Measurements from ENCODE around the gene LTO1.

Gene LTO1

GRCh38 chr11:69677749-69678148 lies 2.6 kb upstream of the LTO1 start:
- DNase-seq (ENCODE audit: low read depth) = no peak

GRCh38 chr11:69674267-69674885 lies 777 bp downstream of the LTO1 start:
- no peak for DNase-seq (ENCODE audit: low read depth)

DNA sequence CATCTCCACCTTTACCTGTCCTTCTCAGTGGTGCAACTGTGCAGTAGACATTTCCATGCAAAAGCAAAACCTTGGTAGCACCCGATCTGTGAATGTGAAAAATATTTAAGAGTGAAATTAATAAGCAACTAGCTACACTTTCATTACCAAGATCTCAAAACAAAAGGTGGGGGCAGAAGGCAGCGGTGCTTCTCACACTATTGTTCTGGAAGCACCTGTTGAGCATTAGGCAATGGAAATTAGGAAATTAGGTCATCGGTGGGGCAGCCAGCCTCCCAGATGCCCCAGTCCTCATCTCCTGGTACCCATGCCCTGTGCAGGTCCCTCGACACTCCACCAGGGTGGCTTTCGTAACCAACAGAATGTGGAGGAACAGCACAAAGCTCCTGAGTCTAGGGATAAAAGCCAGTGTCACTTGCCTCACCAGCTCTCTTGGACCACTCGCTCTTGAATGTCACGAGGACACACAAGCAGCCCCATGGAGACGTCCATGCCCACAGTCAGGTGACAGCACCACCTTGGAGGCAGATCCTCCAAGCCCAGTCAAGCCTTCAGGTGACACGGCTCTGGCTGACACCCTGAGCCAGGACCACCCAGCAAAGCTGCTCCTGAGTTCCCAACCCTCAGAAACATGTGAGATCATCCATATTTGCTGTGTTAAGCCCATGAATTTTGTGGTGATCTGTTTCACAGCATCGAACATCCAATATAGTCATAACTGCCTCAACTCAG lies 3.3 kb downstream of the LTO1 start:
- no peak for DNase-seq (ENCODE audit: low read depth)

GRCh38 chr11:69670158-69670845 lies 4.9 kb downstream of the LTO1 start:
- peak; percentile 19 for DNase-seq (ENCODE audit: low read depth)

- no peak for DNase-seq (ENCODE audit: low read depth)
Measured at GRCh38 chr11:69669486-69669885, 5.7 kb downstream of the LTO1 start.

DNA sequence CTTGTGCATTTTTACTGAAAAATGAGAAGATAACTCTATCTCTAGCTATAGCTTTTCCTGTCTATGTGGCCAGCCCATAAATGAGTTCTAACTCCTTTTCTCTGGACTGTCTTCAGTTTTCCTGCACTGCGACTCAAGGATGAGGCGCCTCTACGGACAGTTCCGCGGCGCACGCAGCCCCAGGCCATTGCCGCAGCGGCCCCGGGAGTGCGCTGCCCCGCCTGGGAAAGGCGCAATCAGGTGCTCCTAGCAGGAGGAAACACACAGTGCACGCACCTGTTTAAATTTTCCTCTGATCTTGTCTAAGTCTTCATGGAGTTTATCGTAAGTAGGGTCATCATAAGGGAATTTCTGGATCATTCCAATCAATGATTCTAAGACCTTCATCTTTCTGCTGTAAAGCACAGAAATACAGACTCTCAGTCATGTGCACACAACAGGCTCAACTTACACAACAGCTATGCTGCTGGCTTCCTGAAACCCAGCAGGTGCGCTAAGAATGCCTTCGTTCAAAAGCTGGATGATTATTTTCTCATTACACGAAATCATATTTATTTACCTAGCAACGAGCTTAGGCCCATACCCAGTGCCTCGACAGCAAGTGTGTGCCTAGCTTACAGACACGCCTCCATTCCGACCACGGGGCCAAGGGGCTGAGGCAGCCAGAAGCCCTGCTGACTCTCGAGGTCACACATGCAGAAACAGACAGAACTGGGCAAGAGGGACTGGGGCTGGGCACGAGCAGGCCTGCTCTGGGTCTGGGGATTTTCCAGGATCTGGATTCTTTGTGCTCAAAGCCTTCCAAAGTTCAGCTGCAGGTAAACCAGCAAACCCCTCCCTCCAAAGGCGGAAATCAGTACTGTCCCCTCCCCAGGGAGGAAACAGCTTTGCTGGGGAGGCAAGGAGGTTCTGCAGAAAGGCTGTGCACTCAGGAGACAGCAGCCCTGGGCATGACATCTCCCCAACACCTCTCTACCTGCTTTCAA lies 7.2 kb downstream of the LTO1 start:
- DNase-seq (ENCODE audit: low read depth) = no peak

GRCh38 chr11:69666752-69667536 lies 8.2 kb downstream of the LTO1 start:
- DNase-seq (ENCODE audit: low read depth) = no peak

GRCh38 chr11:69666261-69666660 lies 8.9 kb downstream of the LTO1 start:
- no peak for DNase-seq (ENCODE audit: low read depth)

DNA sequence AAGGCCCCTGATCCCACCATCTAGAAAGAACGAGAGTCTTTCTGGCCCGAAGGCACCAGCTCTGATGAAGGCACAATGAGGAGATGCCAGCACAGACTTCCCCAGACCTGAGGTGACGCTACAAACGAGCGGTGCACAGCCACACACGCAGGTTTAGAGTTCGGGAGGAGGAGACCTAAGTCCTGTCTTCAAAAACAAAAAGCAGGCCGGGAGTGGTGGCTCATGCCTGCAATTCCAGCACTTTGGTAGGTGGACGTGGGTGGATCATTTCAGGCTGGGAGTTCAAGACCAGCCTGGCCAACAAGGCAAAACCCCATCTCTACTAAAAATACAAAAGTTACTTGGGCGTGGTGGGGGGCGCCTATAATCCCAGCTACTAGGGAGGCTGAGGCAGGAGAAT lies 9.5 kb downstream of the LTO1 start:
- DNase-seq (ENCODE audit: low read depth) = no peak

DNA sequence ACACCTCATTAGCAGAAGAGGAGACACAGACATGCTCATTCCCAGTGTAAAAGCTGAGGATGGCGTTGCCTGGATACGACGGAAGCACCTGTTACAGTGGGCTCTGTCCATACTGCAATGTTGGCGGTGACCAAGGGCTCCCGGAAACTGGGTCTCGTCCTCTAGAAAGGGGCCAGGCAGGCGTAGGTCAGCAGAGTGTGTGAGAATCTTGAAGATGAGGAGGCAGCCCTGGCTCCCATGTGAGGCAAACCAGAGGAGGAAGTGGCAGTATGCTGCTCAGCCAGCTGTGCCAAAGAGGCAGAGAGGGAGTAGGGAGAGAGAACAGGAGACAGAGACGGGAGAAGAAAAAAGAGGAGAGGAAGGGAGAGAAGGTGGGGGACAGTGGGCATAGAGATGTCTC lies 10.3 kb downstream of the LTO1 start:
- DNase-seq (ENCODE audit: low read depth) = no peak

DNA sequence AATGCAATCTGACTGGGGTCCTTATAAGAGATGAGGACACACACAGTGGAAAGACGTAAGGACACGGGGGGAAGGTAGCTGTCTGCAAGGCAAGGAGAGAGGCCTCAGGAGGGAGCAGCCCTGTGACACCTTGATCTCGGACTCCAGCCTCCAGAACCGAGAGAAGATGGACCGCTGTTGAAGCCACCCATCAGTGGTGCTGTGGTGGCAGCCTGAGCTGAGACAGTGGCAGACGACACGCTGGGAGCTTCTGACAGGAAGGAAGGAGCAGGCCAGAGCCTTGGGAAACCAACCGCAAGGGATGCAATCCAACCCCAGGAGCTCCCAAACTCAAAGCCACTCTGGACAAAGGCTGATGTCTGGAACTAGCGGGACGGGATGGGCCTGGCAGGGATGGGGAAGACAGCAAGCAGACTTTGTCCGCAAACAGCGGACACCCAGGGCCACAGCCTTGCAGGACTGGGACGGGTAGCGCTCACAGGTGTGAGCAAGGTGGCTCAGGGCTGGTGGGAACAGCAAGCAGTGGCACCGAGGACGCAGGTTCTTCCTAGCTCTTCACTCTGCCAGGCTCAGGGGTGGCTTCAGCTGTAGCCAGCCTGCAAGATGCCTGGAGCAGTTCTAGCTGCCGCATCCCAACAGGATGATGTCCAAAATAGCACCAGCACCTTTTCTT lies 10.9 kb downstream of the LTO1 start:
- no peak for DNase-seq (ENCODE audit: low read depth)

- no peak for DNase-seq (ENCODE audit: low read depth)
Measured at GRCh38 chr11:69663326-69663725, 11.8 kb downstream of the LTO1 start.

DNA sequence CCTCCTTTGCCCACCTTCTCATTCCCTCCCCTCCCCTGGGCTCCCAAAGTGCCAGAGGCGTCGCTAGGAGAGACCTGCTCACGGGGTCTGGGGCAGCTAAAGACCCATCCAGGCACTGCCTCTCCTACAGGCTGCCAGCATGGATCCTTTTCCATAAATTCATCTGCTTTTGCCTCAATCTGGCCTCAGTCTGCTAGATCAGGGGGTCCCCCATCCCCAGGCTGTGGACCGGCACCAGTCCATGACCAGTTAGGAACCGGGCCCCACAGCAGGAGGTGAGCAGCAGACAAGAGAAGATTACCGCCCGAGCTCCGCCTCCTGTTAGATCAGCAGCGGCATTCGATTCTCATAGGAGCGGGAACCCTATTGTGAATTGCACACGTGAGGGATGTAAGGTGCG lies 12.3 kb downstream of the LTO1 start:
- no peak for DNase-seq (ENCODE audit: low read depth)

DNA sequence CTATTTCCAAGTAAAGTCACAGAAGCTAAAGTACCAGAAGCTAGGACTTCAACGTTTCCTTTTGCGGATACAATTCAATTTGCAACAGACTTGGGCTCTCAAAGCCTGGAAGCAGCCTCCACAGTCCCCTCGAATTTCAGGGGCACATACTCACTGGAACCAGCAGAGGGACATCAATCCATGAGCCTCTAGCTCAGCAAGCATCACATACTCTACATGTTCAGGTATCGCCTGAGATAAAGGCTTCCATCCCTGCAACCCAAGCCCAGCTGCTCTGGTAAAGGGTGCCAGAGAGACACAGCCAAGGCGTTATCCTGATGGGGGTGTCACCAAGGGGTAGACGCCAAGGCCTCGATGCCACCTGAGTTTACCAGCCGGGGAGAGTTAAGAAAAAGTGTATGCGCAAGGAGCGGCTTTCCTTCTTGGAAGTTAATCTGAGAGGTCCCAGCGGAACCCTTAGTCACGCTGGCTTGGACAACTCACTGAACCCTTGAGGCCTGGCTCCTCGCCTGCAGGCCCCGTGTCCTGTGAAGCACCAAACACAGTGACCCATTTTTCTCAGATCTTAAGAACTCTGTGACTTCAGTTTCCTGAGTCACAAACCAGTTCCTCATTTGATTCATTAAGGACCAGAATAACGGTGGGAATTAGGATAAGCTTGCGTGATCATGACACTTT lies 13.0 kb downstream of the LTO1 start:
- no peak for DNase-seq (ENCODE audit: low read depth)

DNA sequence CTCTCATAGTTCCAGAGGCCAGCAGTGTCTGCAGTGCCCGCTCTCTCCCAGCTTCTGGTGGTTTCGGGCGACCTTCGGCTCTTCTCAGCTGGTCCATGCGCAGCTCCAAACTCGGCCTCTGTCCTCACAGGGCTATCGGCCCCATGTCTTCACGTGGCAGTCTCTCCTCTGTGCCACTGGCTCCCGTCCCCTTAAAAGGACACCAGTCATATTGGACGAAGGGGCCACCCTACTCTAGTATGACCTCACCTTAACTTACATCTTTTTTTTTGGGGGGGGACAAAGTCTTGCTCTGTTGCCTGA lies 13.8 kb downstream of the LTO1 start:
- no peak for DNase-seq (ENCODE audit: low read depth)

DNA sequence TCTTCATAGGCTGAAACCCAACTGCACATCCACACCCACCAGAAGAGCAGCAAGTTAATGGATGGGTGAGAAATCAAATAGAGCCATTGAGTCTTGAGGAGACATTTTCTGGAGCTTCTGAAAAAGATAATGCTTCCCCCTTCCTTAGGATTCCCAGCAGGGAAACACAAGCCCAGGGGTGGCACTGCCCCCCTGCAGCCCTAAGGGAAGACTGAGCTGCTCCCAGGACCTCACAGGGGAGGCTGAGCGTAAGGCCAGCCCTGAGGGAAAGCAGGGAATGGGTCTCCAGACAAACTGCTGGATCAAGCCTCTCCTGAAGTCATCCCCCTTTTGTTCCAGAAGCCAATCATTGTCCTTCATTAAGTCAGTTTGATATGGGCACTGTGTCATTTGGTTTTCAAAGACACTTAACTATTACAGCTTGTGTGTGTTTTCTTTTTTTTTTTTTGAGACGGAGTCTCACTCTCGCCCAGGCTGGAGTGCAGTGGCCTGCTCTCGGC lies 15.1 kb downstream of the LTO1 start:
- no peak for DNase-seq (ENCODE audit: low read depth)

DNA sequence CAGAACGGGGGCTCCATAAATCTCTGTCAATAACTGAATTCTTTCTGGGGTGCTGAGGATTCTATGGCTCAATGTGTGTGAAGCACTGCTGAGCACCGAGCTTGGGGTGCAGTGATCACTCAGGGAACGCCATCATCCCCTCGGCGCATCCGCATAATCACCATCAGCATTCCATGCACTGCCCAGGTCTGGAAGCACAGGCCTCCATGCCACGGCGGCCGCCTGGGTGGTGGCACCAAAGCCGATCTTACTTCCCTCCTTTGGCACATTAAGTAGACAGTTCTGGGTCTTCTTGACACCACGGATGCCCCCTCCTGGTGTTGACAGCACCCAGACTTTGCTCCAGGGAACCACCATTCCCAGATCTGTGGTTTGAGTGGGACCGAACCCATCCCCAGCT lies 15.6 kb downstream of the LTO1 start:
- DNase-seq (ENCODE audit: low read depth) = no peak

GRCh38 chr11:69658626-69659450 lies 16.3 kb downstream of the LTO1 start:
- DNase-seq (ENCODE audit: low read depth) = no peak

GRCh38 chr11:69657911-69658625 lies 17.1 kb downstream of the LTO1 start:
- DNase-seq (ENCODE audit: low read depth) = no peak
